Bronchus fibroblast of lung (primary cell): ENCODE results near the gene SEPTIN6. TPM values are rescaled to one million over a fixed set of nuclear protein-coding genes. Genes with fewer than 3 reads are reported as not detected.

Experiments
- total RNA-seq: library from RNA; depleted of rRNA; stranded (reverse); fragments of >200 nt; gene quantifications from 2 replicates; pipeline ENCODE4 v1.2.3, GENCODE V29; 2015

Gene SEPTIN6
- total RNA-seq, result 11.3 and 11.9 TPM in 2 replicates

DNA sequence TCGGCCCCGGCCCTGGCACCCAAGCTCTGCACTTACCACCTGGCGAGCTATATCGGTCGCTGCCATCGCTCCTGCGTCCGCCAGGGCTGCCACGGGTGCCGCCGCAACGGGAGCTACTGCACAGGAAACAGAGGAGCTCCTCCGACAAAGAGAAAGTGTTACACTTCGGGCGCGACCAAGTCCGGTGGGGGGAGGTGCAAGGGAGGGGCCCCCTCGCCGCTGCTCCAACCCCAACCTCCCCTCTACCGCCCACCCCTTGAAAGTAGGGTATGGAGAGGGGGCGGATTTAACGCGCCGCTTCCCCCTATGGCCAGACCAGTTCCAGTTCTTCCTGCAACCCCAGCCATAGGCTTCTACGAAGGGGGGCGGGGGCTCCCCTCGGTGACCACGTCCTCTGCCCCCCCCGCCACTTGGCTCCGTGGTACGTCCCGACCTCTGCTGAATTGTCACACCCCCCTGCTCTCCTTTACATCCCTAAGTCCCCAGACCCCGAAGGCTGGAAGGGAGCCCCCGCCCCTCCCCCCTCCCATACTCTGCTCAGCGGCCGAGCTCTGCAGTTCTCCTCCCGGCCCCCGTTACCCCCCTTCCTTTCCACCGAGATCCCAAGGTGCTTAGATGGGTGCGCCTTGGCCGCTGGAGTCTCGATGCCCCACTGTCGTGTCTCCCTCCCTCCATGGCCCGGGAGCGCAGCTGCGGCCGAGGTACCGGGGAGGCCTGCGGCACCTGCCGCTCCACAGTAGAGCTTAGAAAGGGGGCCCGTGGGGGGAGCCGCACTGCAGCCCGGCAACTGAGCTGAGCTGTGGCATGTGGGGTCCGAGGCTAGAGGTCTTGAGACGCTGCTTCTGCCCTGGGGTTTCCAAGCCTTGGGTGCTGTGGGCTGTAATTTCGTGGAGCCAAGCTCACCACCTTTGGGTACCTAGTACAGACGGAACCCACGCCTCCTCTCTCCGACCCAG, at the start of gene SEPTIN6:
Gene SEPTIN6, minus strand, starts transcription at position 129 of the 956 bp plus-strand sequence. Its CDS starts 63 bp downstream, at position 66.

Other genes starting within 250 kb of the SEPTIN6 start
- gene SLC25A5, start 224.7 kb downstream of the SEPTIN6 start, total RNA-seq, result 478 and 519 TPM in 2 replicates
- gene STEEP1, start 127.8 kb downstream of the SEPTIN6 start, total RNA-seq, result 19.0 and 24.8 TPM in 2 replicates
- 30.9 and 31.2 TPM in 2 replicates for gene UBE2A, start 118.6 kb downstream of the SEPTIN6 start, total RNA-seq
- 3.3 and 4.7 TPM in 2 replicates for gene NKRF, start 86.7 kb downstream of the SEPTIN6 start, total RNA-seq
- gene SOWAHD, start 65.4 kb upstream of the SEPTIN6 start, total RNA-seq, result 0.17 and 0.30 TPM in 2 replicates
- 3,305 and 3,757 TPM in 2 replicates for gene RPL39, start 98.5 kb upstream of the SEPTIN6 start, total RNA-seq
- 2.1 and 3.0 TPM in 2 replicates for gene UPF3B, start 159.8 kb upstream of the SEPTIN6 start, total RNA-seq
- gene RNF113A, start 178.6 kb upstream of the SEPTIN6 start, total RNA-seq, result 14.4 and 16.5 TPM in 2 replicates
- gene NDUFA1, start 178.7 kb upstream of the SEPTIN6 start, total RNA-seq, result 32.1 and 42.4 TPM in 2 replicates
- not detected in 2 replicates for gene AKAP14, start 202.7 kb upstream of the SEPTIN6 start, total RNA-seq